HepG2 (cell line): ENCODE data around the gene AHCY. TPM values are rescaled to one million over a fixed set of nuclear protein-coding genes. Genes with fewer than 3 reads are reported as not detected.
A peak's percentile ranks its signal among the peaks of the same experiment; 100 is the strongest.

Experiments used
- AGO2 ChIP-seq: fragments of 200-400 bp; formaldehyde crosslinking; optimal IDR thresholded peaks from 2 replicates; pipeline ENCODE3; 2017; ENCODE audit warnings: mild to moderate bottlenecking, low read depth, low read length, moderate library complexity
- ARNTL ChIP-seq: sonication (generic); formaldehyde crosslinking; IDR thresholded peaks from 2 replicates; pipeline ENCODE4 v1.4.0; 2020; ENCODE audit warnings: mild to moderate bottlenecking, missing genetic modification reagents
- HMG20B ChIP-seq: conservative IDR thresholded peaks from 2 replicates; pipeline ENCODE4 v1.6.1; 2016; ENCODE audit warnings: missing genetic modification reagents, missing compliant biosample characterization
- JUNB ChIP-seq: sonication (generic); formaldehyde crosslinking; IDR thresholded peaks from 2 replicates; pipeline ENCODE4 v1.8.0; 2022; ENCODE audit warnings: missing genetic modification reagents, mild to moderate bottlenecking, borderline replicate concordance
- RFX5 ChIP-seq: IDR thresholded peaks from 2 replicates; pipeline ENCODE4 v1.6.1; 2011; ENCODE audit warnings: low read depth, low read length, improper control_type of control experiment
- XBP1 ChIP-seq: sonication (generic); formaldehyde crosslinking; IDR thresholded peaks from 2 replicates; pipeline ENCODE4 v1.5.0; 2020; ENCODE audit warnings: missing genetic modification reagents
- ZFP41 ChIP-seq: sonication (generic); formaldehyde crosslinking; IDR thresholded peaks from 2 replicates; pipeline ENCODE4 v1.4.0; 2020; ENCODE audit warnings: mild to moderate bottlenecking, missing genetic modification reagents, borderline replicate concordance
- ZFX ChIP-seq: sonication (generic); formaldehyde crosslinking; IDR thresholded peaks from 2 replicates; pipeline ENCODE4 v1.4.0; 2020; ENCODE audit warnings: mild to moderate bottlenecking, low read depth, missing genetic modification reagents, moderate library complexity
- ZNF207 ChIP-seq: fragments of 450-650 bp; IDR thresholded peaks from 2 replicates; pipeline ENCODE4 v1.6.1; 2016; ENCODE audit warnings: antibody characterized with exemption, borderline replicate concordance
- ZNF513 ChIP-seq: sonication (generic); formaldehyde crosslinking; conservative IDR thresholded peaks from 2 replicates; pipeline ENCODE4 v1.5.0; 2020; ENCODE audit warnings: missing genetic modification reagents
- ZNF547 ChIP-seq: sonication (generic); formaldehyde crosslinking; IDR thresholded peaks from 2 replicates; pipeline ENCODE4 v1.5.1; 2020; ENCODE audit warnings: mild to moderate bottlenecking, missing genetic modification reagents
- ZNF614 ChIP-seq: IDR thresholded peaks from 2 replicates; pipeline ENCODE4 v1.6.1; 2018; ENCODE audit warnings: missing biosample characterization, missing genetic modification reagents, inconsistent platforms, borderline replicate concordance
- ZNF670 ChIP-seq: sonication (generic); formaldehyde crosslinking; IDR thresholded peaks from 2 replicates; pipeline ENCODE4 v1.8.0; 2022; ENCODE audit warnings: mild to moderate bottlenecking, missing genetic modification reagents, borderline replicate concordance
- ZNF720 ChIP-seq: sonication (generic); formaldehyde crosslinking; IDR thresholded peaks from 2 replicates; pipeline ENCODE4 v1.4.0; 2020; ENCODE audit warnings: missing genetic modification reagents
- polyA plus RNA-seq, 8 experiments: library from polyadenylated mRNA; depleted of rRNA in 3 of 8; stranded (reverse) in 7 of 8; unstranded in 1 of 8; fragments of >200 nt; fragmentation: Illumina TruSeq in 4 of 8; extraction: Trizol in 4 of 8; gene quantifications; 2 replicates each; pipeline versions ENCODE4 v1.2.1 to v1.2.3, GENCODE V29; 2011 to 2016; ENCODE audit warnings: low read depth in 4 of 8, missing spikeins in 1 of 8, mixed read lengths in 1 of 8; ENCODE audit not compliant: insufficient read depth in 1 of 8
- total RNA-seq, 5 experiments: library from RNA; depleted of rRNA; stranded (reverse); fragments of >200 nt; fragmentation: Illumina TruSeq; extraction: Trizol; gene quantifications; 2 replicates each; pipeline ENCODE4 v1.2.3, GENCODE V29; 2016; ENCODE audit warnings: low read depth in 1 of 5
- TF ChIP-seq, protein P1 (sequence below): sonication (generic); formaldehyde crosslinking; IDR thresholded peaks from 2 replicates; pipeline ENCODE4 v1.5.0; 2020; ENCODE audit warnings: missing genetic modification reagents, mild to moderate bottlenecking, borderline replicate concordance
- TF ChIP-seq, protein P2 (sequence below): sonication (generic); formaldehyde crosslinking; IDR thresholded peaks from 2 replicates; pipeline ENCODE4 v1.5.0; 2020; ENCODE audit warnings: missing genetic modification reagents
- TF ChIP-seq, protein P3 (sequence below): sonication (generic); formaldehyde crosslinking; IDR thresholded peaks from 2 replicates; pipeline ENCODE4 v1.9.0; 2021; ENCODE audit warnings: missing genetic modification reagents, borderline replicate concordance
- TF ChIP-seq, protein P4 (sequence below): IDR thresholded peaks from 2 replicates; pipeline ENCODE4 v1.6.1; 2016; ENCODE audit warnings: low read depth, control low read depth
- TF ChIP-seq, protein P5 (sequence below): sonication (generic); formaldehyde crosslinking; IDR thresholded peaks from 2 replicates; pipeline ENCODE4 v1.8.0; 2023; ENCODE audit warnings: mild to moderate bottlenecking, missing genetic modification reagents

Gene AHCY
- total and polyA plus RNA-seq, 2 of the 13 experiments (the other 11 are each of a cell fraction or from before 2014, with no cell fraction given): 407 to 419 TPM

GRCh38 chr20:34300809-34301586 is 2.2 kb downstream of the AHCY start (continued):
- TF ChIP-seq ZNF513 (CRISPR knock-in tag): no peak
- peak; percentile 71; the same call in 1 of the 2 replicates for TF ChIP-seq HMG20B (CRISPR knock-in tag)
- TF ChIP-seq ZNF614 (CRISPR knock-in tag): peak; percentile 58; the same call in 1 of the 2 replicates
- TF ChIP-seq, protein P1, sequence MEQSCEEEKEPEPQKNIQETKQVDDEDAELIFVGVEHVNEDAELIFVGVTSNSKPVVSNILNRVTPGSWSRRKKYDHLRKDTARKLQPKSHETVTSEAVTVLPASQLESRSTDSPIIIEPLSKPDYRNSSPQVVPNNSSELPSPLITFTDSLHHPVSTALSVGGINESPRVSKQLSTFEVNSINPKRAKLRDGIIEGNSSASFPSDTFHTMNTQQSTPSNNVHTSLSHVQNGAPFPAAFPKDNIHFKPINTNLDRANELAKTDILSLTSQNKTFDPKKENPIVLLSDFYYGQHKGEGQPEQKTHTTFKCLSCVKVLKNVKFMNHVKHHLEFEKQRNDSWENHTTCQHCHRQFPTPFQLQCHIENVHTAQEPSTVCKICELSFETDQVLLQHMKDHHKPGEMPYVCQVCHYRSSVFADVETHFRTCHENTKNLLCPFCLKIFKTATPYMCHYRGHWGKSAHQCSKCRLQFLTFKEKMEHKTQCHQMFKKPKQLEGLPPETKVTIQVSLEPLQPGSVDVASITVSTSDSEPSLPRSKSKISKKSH: no peak
- no peak for TF ChIP-seq XBP1
- TF ChIP-seq, protein P2, sequence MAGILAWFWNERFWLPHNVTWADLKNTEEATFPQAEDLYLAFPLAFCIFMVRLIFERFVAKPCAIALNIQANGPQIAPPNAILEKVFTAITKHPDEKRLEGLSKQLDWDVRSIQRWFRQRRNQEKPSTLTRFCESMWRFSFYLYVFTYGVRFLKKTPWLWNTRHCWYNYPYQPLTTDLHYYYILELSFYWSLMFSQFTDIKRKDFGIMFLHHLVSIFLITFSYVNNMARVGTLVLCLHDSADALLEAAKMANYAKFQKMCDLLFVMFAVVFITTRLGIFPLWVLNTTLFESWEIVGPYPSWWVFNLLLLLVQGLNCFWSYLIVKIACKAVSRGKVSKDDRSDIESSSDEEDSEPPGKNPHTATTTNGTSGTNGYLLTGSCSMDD (CRISPR knock-in tag): no peak
- no peak for TF ChIP-seq AGO2
- no peak for TF ChIP-seq ZFX
- no peak for TF ChIP-seq ZNF720 (CRISPR knock-in tag)
- no peak for TF ChIP-seq ZNF670
- TF ChIP-seq, protein P3, sequence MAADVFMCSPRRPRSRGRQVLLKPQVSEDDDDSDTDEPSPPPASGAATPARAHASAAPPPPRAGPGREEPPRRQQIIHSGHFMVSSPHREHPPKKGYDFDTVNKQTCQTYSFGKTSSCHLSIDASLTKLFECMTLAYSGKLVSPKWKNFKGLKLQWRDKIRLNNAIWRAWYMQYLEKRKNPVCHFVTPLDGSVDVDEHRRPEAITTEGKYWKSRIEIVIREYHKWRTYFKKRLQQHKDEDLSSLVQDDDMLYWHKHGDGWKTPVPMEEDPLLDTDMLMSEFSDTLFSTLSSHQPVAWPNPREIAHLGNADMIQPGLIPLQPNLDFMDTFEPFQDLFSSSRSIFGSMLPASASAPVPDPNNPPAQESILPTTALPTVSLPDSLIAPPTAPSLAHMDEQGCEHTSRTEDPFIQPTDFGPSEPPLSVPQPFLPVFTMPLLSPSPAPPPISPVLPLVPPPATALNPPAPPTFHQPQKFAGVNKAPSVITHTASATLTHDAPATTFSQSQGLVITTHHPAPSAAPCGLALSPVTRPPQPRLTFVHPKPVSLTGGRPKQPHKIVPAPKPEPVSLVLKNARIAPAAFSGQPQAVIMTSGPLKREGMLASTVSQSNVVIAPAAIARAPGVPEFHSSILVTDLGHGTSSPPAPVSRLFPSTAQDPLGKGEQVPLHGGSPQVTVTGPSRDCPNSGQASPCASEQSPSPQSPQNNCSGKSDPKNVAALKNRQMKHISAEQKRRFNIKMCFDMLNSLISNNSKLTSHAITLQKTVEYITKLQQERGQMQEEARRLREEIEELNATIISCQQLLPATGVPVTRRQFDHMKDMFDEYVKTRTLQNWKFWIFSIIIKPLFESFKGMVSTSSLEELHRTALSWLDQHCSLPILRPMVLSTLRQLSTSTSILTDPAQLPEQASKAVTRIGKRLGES (CRISPR knock-in tag): no peak
- no peak for TF ChIP-seq ZFP41
- TF ChIP-seq ZNF547 (CRISPR knock-in tag): no peak
- TF ChIP-seq ARNTL (CRISPR knock-in tag): peak; percentile 80
- no peak for TF ChIP-seq JUNB
- TF ChIP-seq ZNF207: no peak
- TF ChIP-seq, protein P4, sequence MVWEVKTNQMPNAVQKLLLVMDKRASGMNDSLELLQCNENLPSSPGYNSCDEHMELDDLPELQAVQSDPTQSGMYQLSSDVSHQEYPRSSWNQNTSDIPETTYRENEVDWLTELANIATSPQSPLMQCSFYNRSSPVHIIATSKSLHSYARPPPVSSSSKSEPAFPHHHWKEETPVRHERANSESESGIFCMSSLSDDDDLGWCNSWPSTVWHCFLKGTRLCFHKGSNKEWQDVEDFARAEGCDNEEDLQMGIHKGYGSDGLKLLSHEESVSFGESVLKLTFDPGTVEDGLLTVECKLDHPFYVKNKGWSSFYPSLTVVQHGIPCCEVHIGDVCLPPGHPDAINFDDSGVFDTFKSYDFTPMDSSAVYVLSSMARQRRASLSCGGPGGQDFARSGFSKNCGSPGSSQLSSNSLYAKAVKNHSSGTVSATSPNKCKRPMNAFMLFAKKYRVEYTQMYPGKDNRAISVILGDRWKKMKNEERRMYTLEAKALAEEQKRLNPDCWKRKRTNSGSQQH (CRISPR knock-in tag): peak; percentile 53; the same call in 1 of the 2 replicates
- no peak for TF ChIP-seq RFX5
- TF ChIP-seq, protein P5, sequence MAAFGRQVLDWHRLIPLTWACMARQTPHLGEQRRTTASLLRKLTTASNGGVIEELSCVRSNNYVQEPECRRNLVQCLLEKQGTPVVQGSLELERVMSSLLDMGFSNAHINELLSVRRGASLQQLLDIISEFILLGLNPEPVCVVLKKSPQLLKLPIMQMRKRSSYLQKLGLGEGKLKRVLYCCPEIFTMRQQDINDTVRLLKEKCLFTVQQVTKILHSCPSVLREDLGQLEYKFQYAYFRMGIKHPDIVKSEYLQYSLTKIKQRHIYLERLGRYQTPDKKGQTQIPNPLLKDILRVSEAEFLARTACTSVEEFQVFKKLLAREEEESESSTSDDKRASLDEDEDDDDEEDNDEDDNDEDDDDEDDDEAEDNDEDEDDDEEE (CRISPR knock-in tag): no peak
